Epithelial cell of proximal tubule (primary cell): Measurements from ENCODE around the gene MRPL11. TPM values are rescaled to one million over a fixed set of nuclear protein-coding genes. Genes with fewer than 3 reads are reported as not detected.

Source experiments
- DNase-seq: peaks from one replicate; pipeline ENCODE4 v3.0.0-alpha.2; 2011; ENCODE audit warnings: low read depth
- H3K4me3 ChIP-seq: 2 replicates; pipeline ENCODE4 v1.5.1; 2011; ENCODE audit warnings: low read depth, mild to moderate bottlenecking, low read length
- total RNA-seq: library from RNA; depleted of rRNA; stranded (reverse); fragments of >200 nt; gene quantifications from 2 replicates; pipeline ENCODE4 v1.2.3, GENCODE V29; 2015
- TF ChIP-seq, protein P1 (sequence below): conservative IDR thresholded peaks from 2 replicates; pipeline ENCODE4 v1.5.1; 2012; ENCODE audit warnings: low read depth, mild to moderate bottlenecking, low read length

Gene MRPL11
- total RNA-seq, 1 donor from 2014 or later, result 85.3 TPM

- TF ChIP-seq, protein P1, sequence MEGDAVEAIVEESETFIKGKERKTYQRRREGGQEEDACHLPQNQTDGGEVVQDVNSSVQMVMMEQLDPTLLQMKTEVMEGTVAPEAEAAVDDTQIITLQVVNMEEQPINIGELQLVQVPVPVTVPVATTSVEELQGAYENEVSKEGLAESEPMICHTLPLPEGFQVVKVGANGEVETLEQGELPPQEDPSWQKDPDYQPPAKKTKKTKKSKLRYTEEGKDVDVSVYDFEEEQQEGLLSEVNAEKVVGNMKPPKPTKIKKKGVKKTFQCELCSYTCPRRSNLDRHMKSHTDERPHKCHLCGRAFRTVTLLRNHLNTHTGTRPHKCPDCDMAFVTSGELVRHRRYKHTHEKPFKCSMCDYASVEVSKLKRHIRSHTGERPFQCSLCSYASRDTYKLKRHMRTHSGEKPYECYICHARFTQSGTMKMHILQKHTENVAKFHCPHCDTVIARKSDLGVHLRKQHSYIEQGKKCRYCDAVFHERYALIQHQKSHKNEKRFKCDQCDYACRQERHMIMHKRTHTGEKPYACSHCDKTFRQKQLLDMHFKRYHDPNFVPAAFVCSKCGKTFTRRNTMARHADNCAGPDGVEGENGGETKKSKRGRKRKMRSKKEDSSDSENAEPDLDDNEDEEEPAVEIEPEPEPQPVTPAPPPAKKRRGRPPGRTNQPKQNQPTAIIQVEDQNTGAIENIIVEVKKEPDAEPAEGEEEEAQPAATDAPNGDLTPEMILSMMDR, result no peak
Measured at GRCh38 chr11:66417000-66417399, 21.6 kb downstream of the MRPL11 start.

GRCh38 chr11:66415423-66415822 lies 23.2 kb downstream of the MRPL11 start:
- TF ChIP-seq, protein P1, result no peak
- DNase-seq, result no peak
- no peak overlapping the region for H3K4me3 ChIP-seq

More at GRCh38 chr11:66417000-66417399, 21.6 kb downstream of the MRPL11 start:
- no peak for DNase-seq
- H3K4me3 ChIP-seq, result no peak overlapping the region

- H3K4me3 ChIP-seq, result no peak overlapping the region
- no peak for DNase-seq
- TF ChIP-seq, protein P1, result no peak
Measured at GRCh38 chr11:66414120-66414934, 24.3 kb downstream of the MRPL11 start.

- TF ChIP-seq, protein P1, result no peak
- no peak for DNase-seq
- H3K4me3 ChIP-seq, result no peak overlapping the region
Measured at GRCh38 chr11:66413167-66413566, 25.5 kb downstream of the MRPL11 start.

DNA sequence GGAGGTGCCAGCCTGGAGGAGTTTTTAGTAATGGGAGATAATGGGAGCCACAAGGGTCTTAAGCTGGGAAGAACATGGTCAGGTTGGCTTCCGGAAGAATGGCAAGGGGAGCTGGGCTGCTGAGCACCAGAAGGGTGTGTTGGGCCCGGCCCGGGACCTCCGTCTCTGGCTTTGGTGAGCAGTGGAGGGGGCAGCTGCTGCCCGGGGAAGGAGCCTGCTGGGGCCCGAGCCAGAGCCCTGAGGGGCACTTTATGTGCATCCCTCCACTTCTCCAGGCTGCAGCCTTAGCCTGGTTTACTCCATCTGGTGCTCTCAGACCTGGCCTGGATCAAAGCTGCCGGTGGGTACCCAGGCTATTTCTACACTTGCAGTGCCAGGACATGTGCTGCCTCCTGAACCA lies 26.5 kb downstream of the MRPL11 start:
- no peak overlapping the region for H3K4me3 ChIP-seq
- TF ChIP-seq, protein P1, result no peak
- DNase-seq, result no peak

GRCh38 chr11:66411323-66411722 lies 27.3 kb downstream of the MRPL11 start:
- DNase-seq, result no peak
- TF ChIP-seq, protein P1, result no peak
- no peak overlapping the region for H3K4me3 ChIP-seq

DNA sequence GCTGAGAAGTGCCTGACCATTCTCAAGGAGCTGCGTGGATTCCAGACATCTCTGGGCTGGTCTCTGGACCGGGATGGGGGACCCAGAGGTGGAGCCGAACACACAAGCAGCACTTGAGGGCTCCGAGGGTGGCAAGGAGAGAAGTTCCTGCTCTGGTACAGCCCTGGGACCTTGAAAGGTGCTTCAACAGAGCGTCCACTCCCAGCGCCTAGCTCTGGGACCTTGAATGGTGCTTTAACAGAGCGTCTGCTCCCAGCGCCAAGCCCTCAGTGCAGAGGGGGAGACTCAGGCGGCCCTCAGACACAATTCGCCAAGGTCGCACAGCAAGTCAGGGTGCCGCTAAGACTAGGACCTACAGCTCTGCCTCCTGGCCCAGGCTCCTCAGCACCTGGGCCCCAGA lies 28.5 kb downstream of the MRPL11 start:
- no peak overlapping the region for H3K4me3 ChIP-seq
- no peak for DNase-seq
- TF ChIP-seq, protein P1, result no peak
